IMR-90 (cell line): ENCODE measurements around the gene TM2D3.

Source experiments
- BHLHE40 ChIP-seq: fragments of 150-350 bp; IDR thresholded peaks from 2 replicates; pipeline ENCODE4 v1.6.1; 2016; ENCODE audit warnings: mild to moderate bottlenecking, low read depth, low read length
- MAFK ChIP-seq: IDR thresholded peaks from 2 replicates; pipeline ENCODE4 v1.6.1; 2012; ENCODE audit warnings: low read depth, low read length, improper control_type of control experiment
- MXI1 ChIP-seq: IDR thresholded peaks from 2 replicates; pipeline ENCODE4 v1.6.1; 2012; ENCODE audit warnings: low read depth, mild to moderate bottlenecking, low read length, moderate library complexity, borderline replicate concordance
- POLR2A ChIP-seq: IDR thresholded peaks from 2 replicates; pipeline ENCODE4 v1.6.1; 2012; ENCODE audit warnings: mild to moderate bottlenecking, low read depth, low read length
- TF ChIP-seq, protein P1 (sequence below): conservative IDR thresholded peaks from 2 replicates; pipeline ENCODE4 v1.5.1; 2012; ENCODE audit warnings: mild to moderate bottlenecking, low read depth, low read length, improper control_type of control experiment

- TF ChIP-seq, protein P1, sequence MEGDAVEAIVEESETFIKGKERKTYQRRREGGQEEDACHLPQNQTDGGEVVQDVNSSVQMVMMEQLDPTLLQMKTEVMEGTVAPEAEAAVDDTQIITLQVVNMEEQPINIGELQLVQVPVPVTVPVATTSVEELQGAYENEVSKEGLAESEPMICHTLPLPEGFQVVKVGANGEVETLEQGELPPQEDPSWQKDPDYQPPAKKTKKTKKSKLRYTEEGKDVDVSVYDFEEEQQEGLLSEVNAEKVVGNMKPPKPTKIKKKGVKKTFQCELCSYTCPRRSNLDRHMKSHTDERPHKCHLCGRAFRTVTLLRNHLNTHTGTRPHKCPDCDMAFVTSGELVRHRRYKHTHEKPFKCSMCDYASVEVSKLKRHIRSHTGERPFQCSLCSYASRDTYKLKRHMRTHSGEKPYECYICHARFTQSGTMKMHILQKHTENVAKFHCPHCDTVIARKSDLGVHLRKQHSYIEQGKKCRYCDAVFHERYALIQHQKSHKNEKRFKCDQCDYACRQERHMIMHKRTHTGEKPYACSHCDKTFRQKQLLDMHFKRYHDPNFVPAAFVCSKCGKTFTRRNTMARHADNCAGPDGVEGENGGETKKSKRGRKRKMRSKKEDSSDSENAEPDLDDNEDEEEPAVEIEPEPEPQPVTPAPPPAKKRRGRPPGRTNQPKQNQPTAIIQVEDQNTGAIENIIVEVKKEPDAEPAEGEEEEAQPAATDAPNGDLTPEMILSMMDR, result no peak
- no peak for TF ChIP-seq MAFK
- TF ChIP-seq POLR2A, result no peak
- no peak for TF ChIP-seq MXI1
- no peak for TF ChIP-seq BHLHE40
These were observed 47.9 kb downstream of the TM2D3 start for GRCh38 chr15:101604124-101604874.
